Measurements from ENCODE around the gene AOPEP.

- TF ChIP-seq EP300 (IDR thresholded peaks at IDR 0.05; ENCODE audit: borderline replicate concordance in 1 of 2, low read depth in 1 of 2, low read length in 1 of 2): peak in 1 of 2 experiments; percentile 78; a peak in 2 of 4 replicates
- TF ChIP-seq, protein P1, sequence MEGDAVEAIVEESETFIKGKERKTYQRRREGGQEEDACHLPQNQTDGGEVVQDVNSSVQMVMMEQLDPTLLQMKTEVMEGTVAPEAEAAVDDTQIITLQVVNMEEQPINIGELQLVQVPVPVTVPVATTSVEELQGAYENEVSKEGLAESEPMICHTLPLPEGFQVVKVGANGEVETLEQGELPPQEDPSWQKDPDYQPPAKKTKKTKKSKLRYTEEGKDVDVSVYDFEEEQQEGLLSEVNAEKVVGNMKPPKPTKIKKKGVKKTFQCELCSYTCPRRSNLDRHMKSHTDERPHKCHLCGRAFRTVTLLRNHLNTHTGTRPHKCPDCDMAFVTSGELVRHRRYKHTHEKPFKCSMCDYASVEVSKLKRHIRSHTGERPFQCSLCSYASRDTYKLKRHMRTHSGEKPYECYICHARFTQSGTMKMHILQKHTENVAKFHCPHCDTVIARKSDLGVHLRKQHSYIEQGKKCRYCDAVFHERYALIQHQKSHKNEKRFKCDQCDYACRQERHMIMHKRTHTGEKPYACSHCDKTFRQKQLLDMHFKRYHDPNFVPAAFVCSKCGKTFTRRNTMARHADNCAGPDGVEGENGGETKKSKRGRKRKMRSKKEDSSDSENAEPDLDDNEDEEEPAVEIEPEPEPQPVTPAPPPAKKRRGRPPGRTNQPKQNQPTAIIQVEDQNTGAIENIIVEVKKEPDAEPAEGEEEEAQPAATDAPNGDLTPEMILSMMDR (IDR thresholded peaks at IDR 0.05): no peak
- TF ChIP-seq SIN3A (IDR thresholded peaks at IDR 0.05; ENCODE audit: borderline replicate concordance, low read depth, low read length): no peak
- no peak for TF ChIP-seq EZH2phosphoT487 (IDR thresholded peaks at IDR 0.05; ENCODE audit: borderline replicate concordance, low read depth)
- TF ChIP-seq CHD2 (IDR thresholded peaks at IDR 0.05; ENCODE audit: low read length, partially characterized antibody): no peak
Observed at GRCh38 chr9:94705162-94705702, 21.3 kb upstream of the AOPEP start.
